22Rv1 (cell line): ENCODE measurements around the gene CELF2.

Experiments
- ZFX ChIP-seq: fragments of 450-650 bp; IDR thresholded peaks from 2 replicates; pipeline ENCODE4 v1.6.1; 2017; ENCODE audit warnings: antibody characterized with exemption, borderline replicate concordance
- TF ChIP-seq, protein P1 (sequence below): fragments of 450-650 bp; IDR thresholded peaks from 2 replicates; pipeline ENCODE4 v1.5.1; 2017; ENCODE audit warnings: mild to moderate bottlenecking

DNA sequence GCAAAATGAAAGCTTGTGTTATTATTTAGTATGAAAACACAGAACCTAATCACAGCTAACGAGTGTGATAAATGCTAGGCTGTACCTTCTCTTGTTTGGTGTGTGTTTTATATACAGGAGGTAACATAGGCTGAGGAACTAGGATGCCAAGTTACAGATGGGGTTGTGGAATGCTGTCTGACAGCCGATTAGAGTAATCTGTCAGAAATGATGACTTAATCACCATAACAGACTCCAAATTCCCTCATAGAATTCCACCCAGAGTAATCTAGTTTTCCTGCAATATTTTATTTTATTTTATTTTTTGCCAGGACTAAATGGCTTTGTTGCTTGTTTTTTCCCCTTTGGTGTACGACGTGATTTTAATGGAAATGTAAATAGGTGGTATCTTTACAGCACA is 221.2 kb downstream of the CELF2 start:
- TF ChIP-seq, protein P1, sequence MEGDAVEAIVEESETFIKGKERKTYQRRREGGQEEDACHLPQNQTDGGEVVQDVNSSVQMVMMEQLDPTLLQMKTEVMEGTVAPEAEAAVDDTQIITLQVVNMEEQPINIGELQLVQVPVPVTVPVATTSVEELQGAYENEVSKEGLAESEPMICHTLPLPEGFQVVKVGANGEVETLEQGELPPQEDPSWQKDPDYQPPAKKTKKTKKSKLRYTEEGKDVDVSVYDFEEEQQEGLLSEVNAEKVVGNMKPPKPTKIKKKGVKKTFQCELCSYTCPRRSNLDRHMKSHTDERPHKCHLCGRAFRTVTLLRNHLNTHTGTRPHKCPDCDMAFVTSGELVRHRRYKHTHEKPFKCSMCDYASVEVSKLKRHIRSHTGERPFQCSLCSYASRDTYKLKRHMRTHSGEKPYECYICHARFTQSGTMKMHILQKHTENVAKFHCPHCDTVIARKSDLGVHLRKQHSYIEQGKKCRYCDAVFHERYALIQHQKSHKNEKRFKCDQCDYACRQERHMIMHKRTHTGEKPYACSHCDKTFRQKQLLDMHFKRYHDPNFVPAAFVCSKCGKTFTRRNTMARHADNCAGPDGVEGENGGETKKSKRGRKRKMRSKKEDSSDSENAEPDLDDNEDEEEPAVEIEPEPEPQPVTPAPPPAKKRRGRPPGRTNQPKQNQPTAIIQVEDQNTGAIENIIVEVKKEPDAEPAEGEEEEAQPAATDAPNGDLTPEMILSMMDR: no peak
- no peak for TF ChIP-seq ZFX
